ENCODE measurements around the gene C6orf141. TPM values are rescaled to one million over a fixed set of nuclear protein-coding genes. Genes with fewer than 3 reads are reported as not detected.
A peak's percentile ranks its signal among the peaks of the same experiment; 100 is the strongest.

C6orf141 gene
- total and polyA plus RNA-seq, 4 donors: 0.14 to 0.84 (median 0.38) TPM

- no peak overlapping the region for H3K9ac ChIP-seq (ENCODE audit: low read depth in 1 of 2, low read length in 2 of 2)
- no peak overlapping the region for H3K4me3 ChIP-seq (ENCODE audit: low read depth in 1 of 3, low read length in 3 of 3)
- no peak for DNase-seq (ENCODE audit: low spot score)
- 62% methylated on average over 3 of the region's 3 CpGs for WGBS
- no peak for TF ChIP-seq FOXA2 (IDR thresholded peaks at IDR 0.05)
- TF ChIP-seq, protein P1, sequence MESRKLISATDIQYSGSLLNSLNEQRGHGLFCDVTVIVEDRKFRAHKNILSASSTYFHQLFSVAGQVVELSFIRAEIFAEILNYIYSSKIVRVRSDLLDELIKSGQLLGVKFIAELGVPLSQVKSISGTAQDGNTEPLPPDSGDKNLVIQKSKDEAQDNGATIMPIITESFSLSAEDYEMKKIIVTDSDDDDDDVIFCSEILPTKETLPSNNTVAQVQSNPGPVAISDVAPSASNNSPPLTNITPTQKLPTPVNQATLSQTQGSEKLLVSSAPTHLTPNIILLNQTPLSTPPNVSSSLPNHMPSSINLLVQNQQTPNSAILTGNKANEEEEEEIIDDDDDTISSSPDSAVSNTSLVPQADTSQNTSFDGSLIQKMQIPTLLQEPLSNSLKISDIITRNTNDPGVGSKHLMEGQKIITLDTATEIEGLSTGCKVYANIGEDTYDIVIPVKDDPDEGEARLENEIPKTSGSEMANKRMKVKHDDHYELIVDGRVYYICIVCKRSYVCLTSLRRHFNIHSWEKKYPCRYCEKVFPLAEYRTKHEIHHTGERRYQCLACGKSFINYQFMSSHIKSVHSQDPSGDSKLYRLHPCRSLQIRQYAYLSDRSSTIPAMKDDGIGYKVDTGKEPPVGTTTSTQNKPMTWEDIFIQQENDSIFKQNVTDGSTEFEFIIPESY (IDR thresholded peaks at IDR 0.05): no peak
- TF ChIP-seq EGR1 (IDR thresholded peaks at IDR 0.05; ENCODE audit: low read depth in 2 of 2): no peak
- H3K9me3 ChIP-seq (ENCODE audit: control insufficient read depth in 4 of 4, low read length in 3 of 4): no peaks in the 10 kb centered on the region
- H3K27ac ChIP-seq (ENCODE audit: low read depth in 1 of 2, low read length in 2 of 2): peak overlapping the region in 1 of 2 donors; percentile 59
- H3K36me3 ChIP-seq (ENCODE audit: control insufficient read depth in 4 of 4, insufficient read depth in 3 of 4, low read depth in 1 of 4, low read length in 3 of 4): no peaks in the 10 kb centered on the region
- H3K27me3 ChIP-seq (ENCODE audit: control insufficient read depth in 4 of 4, insufficient read depth in 4 of 4, low read length in 3 of 4): no peaks in the 10 kb centered on the region
- H3K4me1 ChIP-seq (ENCODE audit: control insufficient read depth in 4 of 4, insufficient read depth in 4 of 4, low read length in 3 of 4): peaks cover 0 to 14% (median 4%) of the 10 kb centered on the region in 4 donors
These were observed 6.7 kb downstream of the C6orf141 start for GRCh38 chr6:49557177-49557576.

DNA sequence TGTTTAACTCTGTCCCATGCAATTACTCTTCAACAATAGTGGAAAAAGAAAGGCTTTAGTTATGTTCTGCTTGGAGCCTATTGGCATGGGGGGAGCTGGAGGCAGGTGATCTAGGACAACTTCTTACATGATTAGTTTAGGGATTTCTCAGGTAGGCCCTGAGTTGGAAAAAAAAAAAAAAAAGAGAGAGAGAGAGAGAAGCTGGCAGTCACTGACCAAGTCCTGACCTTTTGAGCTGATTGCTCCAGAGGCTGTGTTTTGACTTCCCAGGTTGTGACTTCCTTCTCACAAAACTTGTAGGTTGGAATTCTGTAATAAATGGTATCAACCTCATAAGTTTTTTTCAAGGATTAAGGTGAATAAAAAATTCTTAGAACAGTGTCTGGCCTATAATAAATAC is 7.8 kb downstream of the C6orf141 start:
- Histone ChIP-seq H3K9ac (ENCODE audit: low read depth in 1 of 2, low read length in 2 of 2) (no peak overlapping the region), H3K27me3 (ENCODE audit: control insufficient read depth in 4 of 4, insufficient read depth in 4 of 4, low read length in 3 of 4) (no peaks in the 10 kb centered on the region), H3K9me3 (ENCODE audit: control insufficient read depth in 4 of 4, low read length in 3 of 4) (no peaks in the 10 kb centered on the region), H3K27ac (ENCODE audit: low read depth in 1 of 2, low read length in 2 of 2) (no peak overlapping the region), H3K4me3 (ENCODE audit: low read depth in 1 of 3, low read length in 3 of 3) (no peak overlapping the region), H3K4me1 (ENCODE audit: control insufficient read depth in 4 of 4, insufficient read depth in 4 of 4, low read length in 3 of 4) (peaks cover 0 to 8% (median 2%) of the 10 kb centered on the region in 4 donors), H3K36me3 (ENCODE audit: control insufficient read depth in 4 of 4, insufficient read depth in 3 of 4, low read depth in 1 of 4, low read length in 3 of 4) (no peaks in the 10 kb centered on the region)
- peak; percentile 17 to 19 for TF ChIP-seq RXRA (IDR thresholded peaks at IDR 0.05)
- TF ChIP-seq HNF4G (IDR thresholded peaks at IDR 0.05): no peak
- TF ChIP-seq HNF4A (conservative IDR thresholded peaks at IDR 0.05): peak; percentile 33 to 61
- no peak for DNase-seq (ENCODE audit: low spot score)

GRCh38 chr6:49563006-49563886 is 12.8 kb downstream of the C6orf141 start:
- no peak overlapping the region for H3K4me3 ChIP-seq (ENCODE audit: low read depth in 1 of 3, low read length in 3 of 3)
- TF ChIP-seq GABPA (IDR thresholded peaks at IDR 0.05 in 1 of 2, conservative IDR thresholded peaks at IDR 0.05 in 1 of 2) (no peak), HNF4A (conservative IDR thresholded peaks at IDR 0.05) (no peak), TAF1 (conservative IDR thresholded peaks at IDR 0.05) (no peak), RAD21 (IDR thresholded peaks at IDR 0.05) (no peak), FOXA1 (IDR thresholded peaks at IDR 0.05) (no peak)
- TF ChIP-seq, protein P2, sequence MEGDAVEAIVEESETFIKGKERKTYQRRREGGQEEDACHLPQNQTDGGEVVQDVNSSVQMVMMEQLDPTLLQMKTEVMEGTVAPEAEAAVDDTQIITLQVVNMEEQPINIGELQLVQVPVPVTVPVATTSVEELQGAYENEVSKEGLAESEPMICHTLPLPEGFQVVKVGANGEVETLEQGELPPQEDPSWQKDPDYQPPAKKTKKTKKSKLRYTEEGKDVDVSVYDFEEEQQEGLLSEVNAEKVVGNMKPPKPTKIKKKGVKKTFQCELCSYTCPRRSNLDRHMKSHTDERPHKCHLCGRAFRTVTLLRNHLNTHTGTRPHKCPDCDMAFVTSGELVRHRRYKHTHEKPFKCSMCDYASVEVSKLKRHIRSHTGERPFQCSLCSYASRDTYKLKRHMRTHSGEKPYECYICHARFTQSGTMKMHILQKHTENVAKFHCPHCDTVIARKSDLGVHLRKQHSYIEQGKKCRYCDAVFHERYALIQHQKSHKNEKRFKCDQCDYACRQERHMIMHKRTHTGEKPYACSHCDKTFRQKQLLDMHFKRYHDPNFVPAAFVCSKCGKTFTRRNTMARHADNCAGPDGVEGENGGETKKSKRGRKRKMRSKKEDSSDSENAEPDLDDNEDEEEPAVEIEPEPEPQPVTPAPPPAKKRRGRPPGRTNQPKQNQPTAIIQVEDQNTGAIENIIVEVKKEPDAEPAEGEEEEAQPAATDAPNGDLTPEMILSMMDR (IDR thresholded peaks at IDR 0.05; ENCODE audit: low read depth, low read length, missing input control): no peak
- no peaks in the 10 kb centered on the region for H3K27me3 ChIP-seq (ENCODE audit: control insufficient read depth in 4 of 4, insufficient read depth in 4 of 4, low read length in 3 of 4)
- no peak overlapping the region for H3K27ac ChIP-seq (ENCODE audit: low read depth in 1 of 2, low read length in 2 of 2)
- WGBS: 91% methylated on average over 5 of the region's 5 CpGs
- H3K9me3 ChIP-seq (ENCODE audit: control insufficient read depth in 4 of 4, low read length in 3 of 4): no peaks in the 10 kb centered on the region
- H3K4me1 ChIP-seq (ENCODE audit: control insufficient read depth in 4 of 4, insufficient read depth in 4 of 4, low read length in 3 of 4): peaks cover 0 to 1% (median under 1%) of the 10 kb centered on the region in 4 donors
- H3K36me3 ChIP-seq (ENCODE audit: control insufficient read depth in 4 of 4, insufficient read depth in 3 of 4, low read depth in 1 of 4, low read length in 3 of 4): no peaks in the 10 kb centered on the region
- no peak overlapping the region for H3K9ac ChIP-seq (ENCODE audit: low read depth in 1 of 2, low read length in 2 of 2)
- DNase-seq (ENCODE audit: low spot score): no peak

All from liver (tissue), 9 donors.